Esophagus squamous epithelium (tissue), 4 donors: ENCODE data around the gene CHEK1.

ENCODE experiments used
- POLR2A ChIP-seq, 4 donors: fragments of 450-650 bp; IDR thresholded peaks; one replicate each; pipeline ENCODE4 v1.6.1; 2017; ENCODE audit warnings: antibody characterized with exemption in 4 of 4, mild to moderate bottlenecking in 4 of 4, moderate library complexity in 3 of 4
- TF ChIP-seq, protein P1 (sequence below), 6 experiments: fragments of 450-650 bp in 4 of 6; fragments of 200-600 bp in 2 of 6; sonication (generic) in 2 of 6; IDR thresholded peaks; one replicate each; pipeline ENCODE4 v1.5.1; 2016 to 2019; ENCODE audit warnings: antibody characterized with exemption in 6 of 6, mild to moderate bottlenecking in 4 of 6, moderate library complexity in 4 of 6

- TF ChIP-seq, protein P1, sequence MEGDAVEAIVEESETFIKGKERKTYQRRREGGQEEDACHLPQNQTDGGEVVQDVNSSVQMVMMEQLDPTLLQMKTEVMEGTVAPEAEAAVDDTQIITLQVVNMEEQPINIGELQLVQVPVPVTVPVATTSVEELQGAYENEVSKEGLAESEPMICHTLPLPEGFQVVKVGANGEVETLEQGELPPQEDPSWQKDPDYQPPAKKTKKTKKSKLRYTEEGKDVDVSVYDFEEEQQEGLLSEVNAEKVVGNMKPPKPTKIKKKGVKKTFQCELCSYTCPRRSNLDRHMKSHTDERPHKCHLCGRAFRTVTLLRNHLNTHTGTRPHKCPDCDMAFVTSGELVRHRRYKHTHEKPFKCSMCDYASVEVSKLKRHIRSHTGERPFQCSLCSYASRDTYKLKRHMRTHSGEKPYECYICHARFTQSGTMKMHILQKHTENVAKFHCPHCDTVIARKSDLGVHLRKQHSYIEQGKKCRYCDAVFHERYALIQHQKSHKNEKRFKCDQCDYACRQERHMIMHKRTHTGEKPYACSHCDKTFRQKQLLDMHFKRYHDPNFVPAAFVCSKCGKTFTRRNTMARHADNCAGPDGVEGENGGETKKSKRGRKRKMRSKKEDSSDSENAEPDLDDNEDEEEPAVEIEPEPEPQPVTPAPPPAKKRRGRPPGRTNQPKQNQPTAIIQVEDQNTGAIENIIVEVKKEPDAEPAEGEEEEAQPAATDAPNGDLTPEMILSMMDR (IDR thresholded peaks at IDR 0.05) = no peak
- no peak for TF ChIP-seq POLR2A (IDR thresholded peaks at IDR 0.05)
Measured at GRCh38 chr11:125591649-125592304, 33.2 kb upstream of the CHEK1 start.
